Panc1 (cell line): ENCODE results near the gene LYSMD2. TPM values are rescaled to one million over a fixed set of nuclear protein-coding genes. Genes with fewer than 3 reads are reported as not detected.

Experiments used
- ATAC-seq: fragments of 200-7000 bp; cut with Tn5 transposase; 2 replicates; pipeline ENCODE4 v1.9.1; 2020; ENCODE audit warnings: mild to moderate bottlenecking, moderate library complexity
- BruUV-seq: library from RNA; stranded (reverse); fragments of 400-500 nt; replicated peaks from 2 replicates; lab custom pipeline; 2021; lab: Mats Ljungman, UMichigan
- CTCF ChIA-PET: fragments of 300-600 bp; sonication (Branson Sonifier 250); formaldehyde crosslinking; loops from one replicate; lab custom pipeline; 2022; ENCODE audit warnings: antibody characterized with exemption; lab: Charles Lee
- POLR2A ChIA-PET: fragments of 300-600 bp; sonication (Branson Sonifier 250); formaldehyde crosslinking; loops from one replicate; lab custom pipeline; 2022; ENCODE audit warnings: antibody characterized with exemption; lab: Charles Lee
- DNase-seq: peaks from one replicate; pipeline ENCODE4 v3.0.0-alpha.2; 2010; ENCODE audit warnings: low read depth, low spot score
- H3K27ac ChIP-seq: 2 replicates; pipeline ENCODE4 v1.5.1; 2011; ENCODE audit warnings: mild to moderate bottlenecking, low read length, inconsistent platforms
- H3K27me3 ChIP-seq: fragments of 200-500 bp; sonication (Bioruptor generic); 2 replicates; pipeline ENCODE4 v1.6.0; 2014; ENCODE audit warnings: low read length, inconsistent platforms; ENCODE audit not compliant: control insufficient read depth, insufficient read depth
- H3K36me3 ChIP-seq: fragments of 200-500 bp; sonication (Bioruptor generic); 2 replicates; pipeline ENCODE4 v1.5.1; 2014; ENCODE audit warnings: inconsistent platforms, mild to moderate bottlenecking, low read length, moderate library complexity; ENCODE audit not compliant: control insufficient read depth, insufficient read depth
- H3K4me1 ChIP-seq: 2 replicates; pipeline ENCODE4 v1.5.1; 2011; ENCODE audit warnings: inconsistent platforms, mild to moderate bottlenecking, low read length, moderate library complexity; ENCODE audit not compliant: control insufficient read depth, insufficient read depth
- H3K4me3 ChIP-seq, 2 experiments: 2 replicates each; pipeline ENCODE4 v1.5.1; 2011 to 2012; ENCODE audit warnings: low read depth in 2 of 2, low read length in 2 of 2, mild to moderate bottlenecking in 2 of 2, inconsistent platforms in 1 of 2, moderate library complexity in 1 of 2
- H3K9me3 ChIP-seq: fragments of 200-500 bp; sonication (Bioruptor generic); 2 replicates; pipeline ENCODE4 v1.5.1; 2014; ENCODE audit warnings: low read depth, mild to moderate bottlenecking, inconsistent platforms, low read length, moderate library complexity; ENCODE audit not compliant: control insufficient read depth, insufficient read depth
- POLR2AphosphoS5 ChIP-seq: IDR thresholded peaks from 2 replicates; pipeline ENCODE4 v1.6.1; 2012; ENCODE audit warnings: mild to moderate bottlenecking, low read depth, low read length, moderate library complexity
- SIN3A ChIP-seq: IDR thresholded peaks from 2 replicates; pipeline ENCODE4 v1.6.1; 2012; ENCODE audit warnings: low read depth, mild to moderate bottlenecking, low read length, moderate library complexity, borderline replicate concordance; ENCODE audit not compliant: insufficient read depth
- TCF7L2 ChIP-seq: IDR thresholded peaks from 2 replicates; pipeline ENCODE4 v1.6.1; 2011; ENCODE audit warnings: mild to moderate bottlenecking, low read depth, low read length, inconsistent platforms
- in situ Hi-C: cut with HindIII; loops from 2 replicates; pipeline ENCODE4 v1.10.0; 2016; ENCODE audit warnings: low sequenced_read_pairs, low pct_unique_long_range_greater_than_20kb
- intact Hi-C: fragments of 100-400 bp; cut with micrococcal nuclease; formaldehyde crosslinking; loops from one replicate; pipeline ENCODE4 v1.10.0; 2022; ENCODE audit not compliant: unreplicated experiment
- total RNA-seq: library from RNA; stranded (reverse); gene quantifications from one replicate; pipeline ENCODE4 v1.2.1, GENCODE V29; 2021; ENCODE audit not compliant: unreplicated experiment
- TF ChIP-seq, protein P1 (sequence below): fragments of 450-650 bp; IDR thresholded peaks from 2 replicates; pipeline ENCODE4 v1.5.1; 2017; ENCODE audit warnings: mild to moderate bottlenecking
- TF ChIP-seq, protein P2 (sequence below), 2 experiments: IDR thresholded peaks; 2 replicates each; pipeline ENCODE4 v1.6.1; 2011 to 2012; ENCODE audit warnings: low read depth in 2 of 2, control low read depth in 1 of 2, low read length in 1 of 2, mild to moderate bottlenecking in 1 of 2, moderate library complexity in 1 of 2; ENCODE audit not compliant: insufficient read depth in 1 of 2

Gene LYSMD2
- total RNA-seq, 1 experiment from 2014 or later: 17.2 TPM

DNA sequence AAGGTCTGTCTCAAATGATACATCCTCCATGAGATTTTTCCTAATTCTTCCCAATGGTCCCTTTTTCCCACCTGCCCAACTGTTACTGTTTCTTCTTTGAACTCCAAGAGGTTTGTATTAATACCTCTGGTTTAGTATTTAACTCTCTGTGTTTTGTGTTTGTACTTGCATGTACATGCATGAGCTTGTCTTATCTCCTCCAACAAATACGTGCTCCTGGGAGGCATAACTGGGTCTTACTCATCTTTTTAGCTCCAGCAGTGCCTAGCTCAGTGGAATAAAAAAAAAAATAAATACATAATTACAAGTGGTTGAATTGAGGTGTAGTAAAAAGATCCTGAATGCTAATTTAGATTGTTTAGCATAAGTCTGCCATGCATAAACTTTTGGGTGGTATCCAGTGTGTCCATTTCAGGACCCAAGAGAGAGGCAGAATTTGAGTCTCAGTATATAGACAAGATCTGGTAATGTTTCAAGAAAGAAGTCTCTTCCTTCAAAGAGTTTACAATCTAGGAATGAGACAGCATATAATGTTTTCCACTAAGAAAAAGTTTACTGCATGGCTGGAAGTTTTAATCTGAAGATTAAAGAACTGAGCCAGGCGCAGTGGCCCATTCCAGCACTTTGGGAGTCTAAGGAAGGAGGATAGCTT is 1.7 kb upstream of the LYSMD2 start:
- no peaks in the 10 kb centered on the region for H3K9me3 ChIP-seq
- TF ChIP-seq, protein P1, sequence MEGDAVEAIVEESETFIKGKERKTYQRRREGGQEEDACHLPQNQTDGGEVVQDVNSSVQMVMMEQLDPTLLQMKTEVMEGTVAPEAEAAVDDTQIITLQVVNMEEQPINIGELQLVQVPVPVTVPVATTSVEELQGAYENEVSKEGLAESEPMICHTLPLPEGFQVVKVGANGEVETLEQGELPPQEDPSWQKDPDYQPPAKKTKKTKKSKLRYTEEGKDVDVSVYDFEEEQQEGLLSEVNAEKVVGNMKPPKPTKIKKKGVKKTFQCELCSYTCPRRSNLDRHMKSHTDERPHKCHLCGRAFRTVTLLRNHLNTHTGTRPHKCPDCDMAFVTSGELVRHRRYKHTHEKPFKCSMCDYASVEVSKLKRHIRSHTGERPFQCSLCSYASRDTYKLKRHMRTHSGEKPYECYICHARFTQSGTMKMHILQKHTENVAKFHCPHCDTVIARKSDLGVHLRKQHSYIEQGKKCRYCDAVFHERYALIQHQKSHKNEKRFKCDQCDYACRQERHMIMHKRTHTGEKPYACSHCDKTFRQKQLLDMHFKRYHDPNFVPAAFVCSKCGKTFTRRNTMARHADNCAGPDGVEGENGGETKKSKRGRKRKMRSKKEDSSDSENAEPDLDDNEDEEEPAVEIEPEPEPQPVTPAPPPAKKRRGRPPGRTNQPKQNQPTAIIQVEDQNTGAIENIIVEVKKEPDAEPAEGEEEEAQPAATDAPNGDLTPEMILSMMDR: no peak
- TF ChIP-seq TCF7L2 (no peak), POLR2AphosphoS5 (no peak), SIN3A (no peak)
- TF ChIP-seq, protein P2, sequence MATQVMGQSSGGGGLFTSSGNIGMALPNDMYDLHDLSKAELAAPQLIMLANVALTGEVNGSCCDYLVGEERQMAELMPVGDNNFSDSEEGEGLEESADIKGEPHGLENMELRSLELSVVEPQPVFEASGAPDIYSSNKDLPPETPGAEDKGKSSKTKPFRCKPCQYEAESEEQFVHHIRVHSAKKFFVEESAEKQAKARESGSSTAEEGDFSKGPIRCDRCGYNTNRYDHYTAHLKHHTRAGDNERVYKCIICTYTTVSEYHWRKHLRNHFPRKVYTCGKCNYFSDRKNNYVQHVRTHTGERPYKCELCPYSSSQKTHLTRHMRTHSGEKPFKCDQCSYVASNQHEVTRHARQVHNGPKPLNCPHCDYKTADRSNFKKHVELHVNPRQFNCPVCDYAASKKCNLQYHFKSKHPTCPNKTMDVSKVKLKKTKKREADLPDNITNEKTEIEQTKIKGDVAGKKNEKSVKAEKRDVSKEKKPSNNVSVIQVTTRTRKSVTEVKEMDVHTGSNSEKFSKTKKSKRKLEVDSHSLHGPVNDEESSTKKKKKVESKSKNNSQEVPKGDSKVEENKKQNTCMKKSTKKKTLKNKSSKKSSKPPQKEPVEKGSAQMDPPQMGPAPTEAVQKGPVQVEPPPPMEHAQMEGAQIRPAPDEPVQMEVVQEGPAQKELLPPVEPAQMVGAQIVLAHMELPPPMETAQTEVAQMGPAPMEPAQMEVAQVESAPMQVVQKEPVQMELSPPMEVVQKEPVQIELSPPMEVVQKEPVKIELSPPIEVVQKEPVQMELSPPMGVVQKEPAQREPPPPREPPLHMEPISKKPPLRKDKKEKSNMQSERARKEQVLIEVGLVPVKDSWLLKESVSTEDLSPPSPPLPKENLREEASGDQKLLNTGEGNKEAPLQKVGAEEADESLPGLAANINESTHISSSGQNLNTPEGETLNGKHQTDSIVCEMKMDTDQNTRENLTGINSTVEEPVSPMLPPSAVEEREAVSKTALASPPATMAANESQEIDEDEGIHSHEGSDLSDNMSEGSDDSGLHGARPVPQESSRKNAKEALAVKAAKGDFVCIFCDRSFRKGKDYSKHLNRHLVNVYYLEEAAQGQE (IDR thresholded peaks at IDR 0.05; ENCODE audit: insufficient read depth in 1 of 2, low read depth in 2 of 2, low read length in 1 of 2): no peak
- in situ Hi-C loops: no loop called here
- POLR2A ChIA-PET: interaction anchor here (0.6 kb wide), 1 partner anchor 440 kb away, joined by 3 read pairs; no protein-coding TSS in a partner anchor
- intact Hi-C loops: no loop called here
- DNase-seq (no peak), ATAC-seq (no peak)
- H3K27ac ChIP-seq: no peak overlapping the region
- no peaks in the 10 kb centered on the region for H3K36me3 ChIP-seq
- peaks cover 12% of the 10 kb centered on the region for H3K4me1 ChIP-seq
- no peak overlapping the region for H3K4me3 ChIP-seq
- peaks cover 3% of the 10 kb centered on the region; the same call in 1 of the 2 replicates for H3K27me3 ChIP-seq
- CTCF ChIA-PET: interaction anchor here (1.1 kb wide), 1 partner anchor 38 kb away, joined by 3 read pairs; no protein-coding TSS in a partner anchor
- BruUV-seq: no TSS peak

DNA sequence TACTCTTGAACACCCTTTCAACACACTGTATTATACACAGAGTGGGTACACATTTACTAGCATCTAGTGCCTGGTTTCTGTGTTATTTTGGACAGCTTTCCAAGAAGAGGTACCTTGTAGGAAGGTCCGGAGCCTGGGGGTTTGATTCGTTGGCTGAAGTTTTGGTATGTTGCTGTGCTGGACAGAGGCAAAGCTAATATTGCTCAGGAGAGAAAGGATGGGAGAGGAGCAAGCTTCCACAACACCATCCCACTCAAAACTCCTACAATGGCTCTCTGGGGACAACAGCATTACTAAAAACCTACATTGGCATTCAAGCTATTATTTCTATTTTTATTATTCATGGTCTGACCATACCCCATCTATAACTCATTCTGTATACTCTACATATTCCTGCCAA is 1.1 kb upstream of the LYSMD2 start:
- no TSS peak for BruUV-seq
- ChIA-PET POLR2A (interaction anchor here (0.6 kb wide), 1 partner anchor 82 kb away, joined by 3 read pairs; no protein-coding TSS in a partner anchor), CTCF (interaction anchor here (1.1 kb wide), 1 partner anchor 39 kb away, joined by 3 read pairs; no protein-coding TSS in a partner anchor)
- Histone ChIP-seq H3K9me3 (no peaks in the 10 kb centered on the region), H3K27me3 (no peaks in the 10 kb centered on the region), H3K4me3 (peak overlapping the region in 1 of 2 experiments; percentile 79; a peak in 2 of 4 replicates), H3K4me1 (peaks cover 12% of the 10 kb centered on the region), H3K27ac (no peak overlapping the region), H3K36me3 (no peaks in the 10 kb centered on the region)
- ATAC-seq (no peak), DNase-seq (no peak)
- in situ Hi-C loops (no loop called here), intact Hi-C loops (no loop called here)
- TF ChIP-seq, protein P2 (IDR thresholded peaks at IDR 0.05; ENCODE audit: insufficient read depth in 1 of 2, low read depth in 2 of 2, low read length in 1 of 2): peak; percentile 53 to 70; a peak in 3 of 4 replicates
- no peak for TF ChIP-seq POLR2AphosphoS5
